ENCODE results near the gene GPR151. TPM values are rescaled to one million over a fixed set of nuclear protein-coding genes. Genes with fewer than 3 reads are reported as not detected.
A peak's percentile ranks its signal among the peaks of the same experiment; 100 is the strongest.
"Not testable (repeated sequence)": the region's sequence is repeated elsewhere in the genome, so short reads cannot be mapped to it uniquely, and the experiment has no call there.

The GPR151 gene
- total RNA-seq = not detected

- no peak for ATAC-seq
Observed at GRCh38 chr5:146516151-146516475, at the start of gene GPR151. Gene GPR151, minus strand, starts transcription at chr5:146516190. Its CDS starts 77 bp downstream, at chr5:146516113.

- peak; percentile 48 for ATAC-seq
Observed at GRCh38 chr5:146564007-146564762, 48.2 kb upstream of the GPR151 start.

GRCh38 chr5:146562461-146562860, 46.5 kb upstream of the GPR151 start:
- no peak for ATAC-seq

- no peak for ATAC-seq
Observed at GRCh38 chr5:146561711-146562110, 45.7 kb upstream of the GPR151 start.

GRCh38 chr5:146560205-146560812, 44.3 kb upstream of the GPR151 start:
- no peak for ATAC-seq

- not testable (repeated sequence) for ATAC-seq
Observed at GRCh38 chr5:146556884-146557283, 40.9 kb upstream of the GPR151 start.

- no peak for ATAC-seq
Observed at GRCh38 chr5:146553446-146553845, 37.5 kb upstream of the GPR151 start.

- ATAC-seq = no peak
Observed at GRCh38 chr5:146549615-146550014, 33.6 kb upstream of the GPR151 start.

- no peak for ATAC-seq
Observed at GRCh38 chr5:146548781-146549449, 32.9 kb upstream of the GPR151 start.

- ATAC-seq = no peak
Observed at GRCh38 chr5:146544232-146544631, 28.2 kb upstream of the GPR151 start.

GRCh38 chr5:146541958-146542849, 26.2 kb upstream of the GPR151 start:
- peak; percentile 86 for ATAC-seq

GRCh38 chr5:146540414-146540813, 24.4 kb upstream of the GPR151 start:
- ATAC-seq = peak; percentile 26

- peak; percentile 96 for ATAC-seq
Observed at GRCh38 chr5:146539973-146540372, 24.0 kb upstream of the GPR151 start.

- no peak for ATAC-seq
Observed at GRCh38 chr5:146538432-146538831, 22.4 kb upstream of the GPR151 start.

GRCh38 chr5:146533882-146534281, 17.9 kb upstream of the GPR151 start:
- no peak for ATAC-seq

GRCh38 chr5:146533260-146533857, 17.4 kb upstream of the GPR151 start:
- ATAC-seq = peak; percentile 90

- ATAC-seq = no peak
Observed at GRCh38 chr5:146529984-146530383, 14.0 kb upstream of the GPR151 start.

GRCh38 chr5:146528236-146528635, 12.2 kb upstream of the GPR151 start:
- no peak for ATAC-seq

- ATAC-seq = no peak
Observed at GRCh38 chr5:146527785-146528184, 11.8 kb upstream of the GPR151 start.

- no peak for ATAC-seq
Observed at GRCh38 chr5:146523698-146524097, 7.7 kb upstream of the GPR151 start.

- ATAC-seq = no peak
Observed at GRCh38 chr5:146521403-146522106, 5.6 kb upstream of the GPR151 start.

GRCh38 chr5:146520731-146521130, 4.7 kb upstream of the GPR151 start:
- ATAC-seq = no peak

Data from esophagus mucosa (tissue), 1 donor.